Measurements from ENCODE around the gene COA1. TPM values are rescaled to one million over a fixed set of nuclear protein-coding genes. Genes with fewer than 3 reads are reported as not detected.

The COA1 gene
- total and polyA plus RNA-seq, 2 donors (not counting 3 experiments of a cell fraction or from before 2014, with no cell fraction given) = 38.1 to 55.1 TPM

- peak; percentile 59 for DNase-seq (ENCODE audit: low read depth, low spot score)
- Histone ChIP-seq H3K4me3 (replicated peaks in 1 of 3; ENCODE audit: insufficient read depth in 1 of 3, low read depth in 1 of 3, low read length in 3 of 3) (no peak overlapping the region), H4K20me1 (replicated peaks; ENCODE audit: control insufficient read depth, extremely low read depth, insufficient read depth, low read length) (peaks cover 16% of the 10 kb centered on the region), H3K27ac (ENCODE audit: insufficient read depth, low read depth, low read length) (peak overlapping the region; percentile 35), H3K9ac (replicated peaks; ENCODE audit: extremely low read depth, insufficient read depth, low read length) (no peak overlapping the region), H3K9me3 (replicated peaks; ENCODE audit: control insufficient read depth, insufficient read depth, low read length) (no peaks in the 10 kb centered on the region), H3K36me3 (ENCODE audit: control insufficient read depth in 2 of 2, extremely low read depth in 1 of 2, insufficient read depth in 2 of 2, low read length in 2 of 2) (no peaks in the 10 kb centered on the region), H3K9me1 (replicated peaks; ENCODE audit: control insufficient read depth, extremely low read depth, insufficient read depth, low read length) (no peaks in the 10 kb centered on the region), H3K4me2 (ENCODE audit: insufficient read depth, low read length) (no peak overlapping the region), H3K79me2 (ENCODE audit: control insufficient read depth, insufficient read depth, low read length) (peaks cover 100% of the 10 kb centered on the region), H3K27me3 (ENCODE audit: control insufficient read depth in 2 of 2, insufficient read depth in 2 of 2, low read length in 2 of 2) (no peaks in the 10 kb centered on the region), H3K4me1 (ENCODE audit: control insufficient read depth, extremely low read depth, insufficient read depth, low read length) (peaks cover 23% of the 10 kb centered on the region), H2AFZ (ENCODE audit: low read depth, low read length) (no peak overlapping the region)
- no TSS peak for BruUV-seq (replicated peaks)
- ChIA-PET CTCF (interaction anchor here (1.0 to 2.4 kb wide), 4 partner anchors 9 to 248 kb away, joined by 3 to 19 read pairs (median 3); partner anchors contain the start of gene STK17A), POLR2A (interaction anchor here (1.5 kb wide), 1 partner anchor 9 kb away, joined by 4 read pairs; the partner anchor contains the start of gene STK17A)
- dilution Hi-C loops (cut with MboI; ENCODE audit: extremely low pct_ligation_motif_present, low sequenced_read_pairs) = loop anchor here (25.0 kb wide), 1 partner anchor 121 kb away; no protein-coding TSS in a partner anchor
- FAIRE-seq = no peak
- TF ChIP-seq EZH2 (IDR thresholded peaks at IDR 0.05; ENCODE audit: borderline replicate concordance, low read depth, low read length, severe bottlenecking) (no peak), JUN (IDR thresholded peaks at IDR 0.05; ENCODE audit: borderline replicate concordance, insufficient read depth, insufficient read length, low read depth) (no peak), POLR2A (IDR thresholded peaks at IDR 0.05; ENCODE audit: low read depth, low read length) (no peak), GATA2 (IDR thresholded peaks at IDR 0.05; ENCODE audit: insufficient read depth, insufficient read length, low read depth, low read length) (no peak), CTCF (IDR thresholded peaks at IDR 0.05; ENCODE audit: extremely low read depth in 1 of 2, insufficient read depth in 1 of 2, low read depth in 1 of 2, low read length in 2 of 2) (no peak)
- intact Hi-C loops (cut with micrococcal nuclease) = loop anchor here (2.0 kb wide), 1 partner anchor 13 kb away; no protein-coding TSS in a partner anchor
Observed at GRCh38 chr7:43591558-43592180, 137.7 kb downstream of the COA1 start.
